Uterus (tissue), 2 donors: ENCODE results near the gene LUC7L2.

Source experiments
- CTCF ChIP-seq, 4 experiments: fragments of 200-600 bp in 2 of 4; fragments of 450-650 bp in 2 of 4; sonication (generic) in 2 of 4; IDR thresholded peaks; one replicate each; pipeline ENCODE4 v1.5.1; 2016 to 2019; ENCODE audit warnings: antibody characterized with exemption in 4 of 4, mild to moderate bottlenecking in 2 of 4, moderate library complexity in 1 of 4
- POLR2A ChIP-seq, 2 donors: fragments of 450-650 bp; IDR thresholded peaks; one replicate each; pipeline ENCODE4 v1.6.1; 2016; ENCODE audit warnings: antibody characterized with exemption in 2 of 2, mild to moderate bottlenecking in 1 of 2, moderate library complexity in 1 of 2

- TF ChIP-seq CTCF (IDR thresholded peaks at IDR 0.05) = no peak
- no peak for TF ChIP-seq POLR2A (IDR thresholded peaks at IDR 0.05)
These were observed 7.9 kb downstream of the LUC7L2 start for GRCh38 chr7:139367438-139368155.
